ENCODE data around the gene ENG. TPM values are rescaled to one million over a fixed set of nuclear protein-coding genes. Genes with fewer than 3 reads are reported as not detected.

Gene ENG
- polyA plus RNA-seq, 2 donors: 11.1 to 17.9 TPM

DNA sequence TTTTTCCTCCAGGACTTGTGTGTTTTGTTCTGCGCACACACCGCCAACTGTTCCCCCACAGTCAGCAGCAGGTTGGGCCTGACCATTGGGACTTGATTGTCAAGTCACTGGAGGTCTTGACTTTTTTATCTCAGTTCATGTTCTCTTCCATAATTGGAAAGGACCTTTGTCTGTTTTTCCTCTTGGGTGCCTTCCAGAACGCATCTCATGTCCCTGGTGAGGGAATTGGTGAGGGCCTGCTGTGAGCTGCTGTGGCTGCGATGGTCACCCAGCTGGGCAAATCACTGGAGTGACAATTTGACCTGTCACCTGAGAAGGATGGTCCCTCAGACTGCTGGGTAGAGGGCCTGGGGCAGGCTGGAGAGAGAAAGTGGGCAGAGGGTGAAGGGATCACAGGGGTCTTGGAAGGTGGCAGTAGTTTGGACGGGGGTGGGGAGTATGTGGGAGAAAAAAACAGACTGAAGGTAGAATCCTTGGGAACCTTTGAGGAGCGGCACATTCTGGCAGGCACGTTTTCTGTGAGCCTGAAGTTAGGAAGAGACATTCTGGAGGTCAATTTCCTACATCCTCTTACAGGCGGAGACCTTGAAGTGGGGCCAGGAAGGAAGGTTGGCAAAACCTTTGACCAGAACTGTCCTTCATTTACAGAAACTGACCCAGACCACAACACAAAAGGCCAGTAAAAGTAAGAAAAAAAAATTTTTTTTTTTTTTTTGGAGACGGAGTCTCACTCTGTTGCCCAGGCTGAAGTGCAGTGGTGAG lies 64.2 kb downstream of the ENG start:
- Histone ChIP-seq H3K27me3 (ENCODE audit: control insufficient read depth in 1 of 2, insufficient read depth in 2 of 2, low read length in 2 of 2) (no peaks in the 10 kb centered on the region), H3K4me3 (ENCODE audit: low read depth in 1 of 2, low read length in 2 of 2) (no peak overlapping the region), H3K4me1 (ENCODE audit: control insufficient read depth in 2 of 2, insufficient read depth in 2 of 2, low read length in 1 of 2) (peaks cover 0 to 7% of the 10 kb centered on the region in 2 donors), H3K9me3 (ENCODE audit: control insufficient read depth in 2 of 2, insufficient read depth in 1 of 2, low read depth in 1 of 2, low read length in 1 of 2) (no peaks in the 10 kb centered on the region), H3K36me3 (ENCODE audit: control insufficient read depth in 2 of 2, insufficient read depth in 2 of 2, low read length in 1 of 2) (peaks cover 13 to 27% of the 10 kb centered on the region in 2 donors), H3K27ac (ENCODE audit: low read depth in 2 of 2, low read length in 1 of 2) (no peak overlapping the region)
- WGBS, 2 donors: 82 to 86% methylated on average over 9 of the region's 9 CpGs

DNA sequence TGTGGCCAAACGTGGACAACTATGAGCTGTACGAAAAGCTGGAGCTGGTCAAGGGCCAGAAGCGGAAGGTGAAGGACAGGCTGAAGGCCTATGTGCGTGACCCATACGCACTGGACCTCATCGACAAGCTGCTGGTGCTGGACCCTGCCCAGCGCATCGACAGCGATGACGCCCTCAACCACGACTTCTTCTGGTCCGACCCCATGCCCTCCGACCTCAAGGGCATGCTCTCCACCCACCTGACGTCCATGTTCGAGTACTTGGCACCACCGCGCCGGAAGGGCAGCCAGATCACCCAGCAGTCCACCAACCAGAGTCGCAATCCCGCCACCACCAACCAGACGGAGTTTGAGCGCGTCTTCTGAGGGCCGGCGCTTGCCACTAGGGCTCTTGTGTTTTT lies 65.3 kb downstream of the ENG start:
- 81 to 87% methylated on average over 25 of the region's 25 CpGs for WGBS, 2 donors
- Histone ChIP-seq H3K4me3 (ENCODE audit: low read depth in 1 of 2, low read length in 2 of 2) (no peak overlapping the region), H3K36me3 (ENCODE audit: control insufficient read depth in 2 of 2, insufficient read depth in 2 of 2, low read length in 1 of 2) (peaks cover 13 to 27% of the 10 kb centered on the region in 2 donors), H3K4me1 (ENCODE audit: control insufficient read depth in 2 of 2, insufficient read depth in 2 of 2, low read length in 1 of 2) (peaks cover 0 to 4% of the 10 kb centered on the region in 2 donors), H3K9me3 (ENCODE audit: control insufficient read depth in 2 of 2, insufficient read depth in 1 of 2, low read depth in 1 of 2, low read length in 1 of 2) (no peaks in the 10 kb centered on the region), H3K27me3 (ENCODE audit: control insufficient read depth in 1 of 2, insufficient read depth in 2 of 2, low read length in 2 of 2) (no peaks in the 10 kb centered on the region), H3K27ac (ENCODE audit: low read depth in 2 of 2, low read length in 1 of 2) (no peak overlapping the region)

DNA sequence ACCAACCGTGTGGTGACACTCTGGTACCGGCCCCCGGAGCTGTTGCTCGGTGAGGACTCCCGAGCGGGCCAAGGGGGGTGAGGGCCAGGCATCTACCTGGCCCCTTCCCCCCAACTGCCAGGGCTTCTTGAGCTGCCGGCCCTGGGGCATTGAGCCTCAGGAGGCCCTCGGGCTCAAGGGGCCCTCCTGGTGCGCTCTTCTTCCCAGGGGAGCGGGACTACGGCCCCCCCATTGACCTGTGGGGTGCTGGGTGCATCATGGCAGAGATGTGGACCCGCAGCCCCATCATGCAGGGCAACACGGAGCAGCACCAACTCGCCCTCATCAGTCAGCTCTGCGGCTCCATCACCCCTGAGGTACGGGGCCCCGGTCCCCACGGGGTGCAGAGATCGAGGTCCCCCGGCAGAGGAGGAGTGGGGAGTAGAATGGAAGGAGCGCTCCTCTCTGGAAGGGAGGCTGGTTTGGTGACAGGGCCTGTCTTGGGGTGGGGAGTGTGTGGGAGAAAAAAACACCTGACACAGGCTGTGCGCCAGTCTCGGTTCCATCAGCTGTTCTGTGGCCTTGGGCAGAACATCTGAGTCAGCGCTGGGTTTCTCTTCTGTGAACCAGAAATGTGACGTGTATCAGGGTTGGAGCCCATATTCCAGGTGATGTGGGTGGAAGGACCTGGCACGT lies 66.0 kb downstream of the ENG start:
- no peaks in the 10 kb centered on the region for H3K27me3 ChIP-seq (ENCODE audit: control insufficient read depth in 1 of 2, insufficient read depth in 2 of 2, low read length in 2 of 2)
- WGBS, 2 donors: 84% methylated on average over 26 of the region's 26 CpGs
- no peak overlapping the region for H3K4me3 ChIP-seq (ENCODE audit: low read depth in 1 of 2, low read length in 2 of 2)
- H3K9me3 ChIP-seq (ENCODE audit: control insufficient read depth in 2 of 2, insufficient read depth in 1 of 2, low read depth in 1 of 2, low read length in 1 of 2): no peaks in the 10 kb centered on the region
- peaks cover 0 to 3% of the 10 kb centered on the region in 2 donors for H3K4me1 ChIP-seq (ENCODE audit: control insufficient read depth in 2 of 2, insufficient read depth in 2 of 2, low read length in 1 of 2)
- peaks cover 13 to 27% of the 10 kb centered on the region in 2 donors for H3K36me3 ChIP-seq (ENCODE audit: control insufficient read depth in 2 of 2, insufficient read depth in 2 of 2, low read length in 1 of 2)
- H3K27ac ChIP-seq (ENCODE audit: low read depth in 2 of 2, low read length in 1 of 2): no peak overlapping the region

DNA sequence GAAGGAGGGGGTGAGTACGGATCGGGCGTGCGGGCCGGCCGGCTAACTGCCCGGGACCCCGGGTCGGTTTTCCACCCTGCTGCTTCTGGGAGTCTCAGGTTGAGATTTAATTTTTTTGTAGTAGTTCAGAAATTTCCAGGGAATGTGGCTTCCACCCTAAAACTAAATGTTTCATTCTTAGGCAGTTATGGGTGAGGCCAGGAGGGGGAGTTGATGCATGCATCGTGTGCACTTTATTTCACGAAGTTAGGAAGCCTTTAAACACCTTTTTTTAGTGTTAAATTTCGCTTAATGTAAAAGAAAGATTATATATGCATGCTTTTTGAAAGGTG lies 67.7 kb downstream of the ENG start:
- no peaks in the 10 kb centered on the region for H3K27me3 ChIP-seq (ENCODE audit: control insufficient read depth in 1 of 2, insufficient read depth in 2 of 2, low read length in 2 of 2)
- WGBS, 2 donors: 1% methylated on average over 12 of the region's 12 CpGs
- peaks cover 13 to 27% of the 10 kb centered on the region in 2 donors for H3K36me3 ChIP-seq (ENCODE audit: control insufficient read depth in 2 of 2, insufficient read depth in 2 of 2, low read length in 1 of 2)
- peak overlapping the region; percentile 78 to 91 for H3K4me3 ChIP-seq (ENCODE audit: low read depth in 1 of 2, low read length in 2 of 2)
- H3K4me1 ChIP-seq (ENCODE audit: control insufficient read depth in 2 of 2, insufficient read depth in 2 of 2, low read length in 1 of 2): peaks cover 0 to 3% of the 10 kb centered on the region in 2 donors
- H3K9me3 ChIP-seq (ENCODE audit: control insufficient read depth in 2 of 2, insufficient read depth in 1 of 2, low read depth in 1 of 2, low read length in 1 of 2): no peaks in the 10 kb centered on the region
- H3K27ac ChIP-seq (ENCODE audit: low read depth in 2 of 2, low read length in 1 of 2): peak overlapping the region; percentile 91 to 95

DNA sequence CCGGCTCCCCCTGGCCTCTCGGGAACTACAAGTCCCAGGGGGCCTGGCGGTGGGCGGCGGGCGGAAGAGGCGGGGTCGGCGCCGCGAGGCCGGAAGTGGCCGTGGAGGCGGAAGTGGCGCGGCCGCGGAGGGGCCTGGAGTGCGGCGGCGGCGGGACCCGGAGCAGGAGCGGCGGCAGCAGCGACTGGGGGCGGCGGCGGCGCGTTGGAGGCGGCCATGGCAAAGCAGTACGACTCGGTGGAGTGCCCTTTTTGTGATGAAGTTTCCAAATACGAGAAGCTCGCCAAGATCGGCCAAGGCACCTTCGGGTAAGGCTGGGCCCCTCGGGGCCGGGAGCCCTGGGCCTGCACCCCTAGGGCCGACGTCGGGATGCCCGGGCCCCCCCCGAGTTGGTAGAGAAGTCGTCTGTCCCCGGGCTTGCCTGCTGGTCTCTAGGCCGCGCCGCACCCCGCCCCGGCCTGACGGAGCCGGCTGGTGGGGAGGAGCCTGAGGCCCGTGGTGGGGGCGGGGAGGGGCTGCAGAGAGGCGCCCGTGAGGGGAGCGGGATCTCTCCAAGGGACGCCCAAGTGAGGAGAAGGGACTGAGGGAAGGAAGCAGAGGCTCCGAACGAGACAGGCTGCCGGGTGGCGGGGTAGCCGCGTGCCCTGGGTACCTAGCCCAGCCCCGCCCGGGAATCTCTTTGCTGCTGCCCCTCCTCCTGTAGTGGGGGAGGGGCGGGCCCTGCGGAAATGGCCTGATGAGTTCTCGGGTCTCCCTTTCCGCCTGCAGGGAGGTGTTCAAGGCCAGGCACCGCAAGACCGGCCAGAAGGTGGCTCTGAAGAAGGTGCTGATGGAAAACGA lies 68.3 kb downstream of the ENG start, which contains the start of gene CDK9:
CDK9 (plus strand) TSS at position 102 of the 840 bp plus-strand sequence; CDS start at position 217, 115 bp downstream.
- Histone ChIP-seq H3K27me3 (ENCODE audit: control insufficient read depth in 1 of 2, insufficient read depth in 2 of 2, low read length in 2 of 2) (no peaks in the 10 kb centered on the region), H3K36me3 (ENCODE audit: control insufficient read depth in 2 of 2, insufficient read depth in 2 of 2, low read length in 1 of 2) (peaks cover 13 to 27% of the 10 kb centered on the region in 2 donors), H3K27ac (ENCODE audit: low read depth in 2 of 2, low read length in 1 of 2) (peak within 1 kb of the TSS; percentile 91 to 95), H3K9me3 (ENCODE audit: control insufficient read depth in 2 of 2, insufficient read depth in 1 of 2, low read depth in 1 of 2, low read length in 1 of 2) (no peaks in the 10 kb centered on the region), H3K4me3 (ENCODE audit: low read depth in 1 of 2, low read length in 2 of 2) (peak within 1 kb of the TSS; percentile 78 to 91), H3K4me1 (ENCODE audit: control insufficient read depth in 2 of 2, insufficient read depth in 2 of 2, low read length in 1 of 2) (peaks cover 0 to 3% of the 10 kb centered on the region in 2 donors)
- 1% methylated on average over 65 to 75 of the region's 75 CpGs for WGBS, 2 donors

DNA sequence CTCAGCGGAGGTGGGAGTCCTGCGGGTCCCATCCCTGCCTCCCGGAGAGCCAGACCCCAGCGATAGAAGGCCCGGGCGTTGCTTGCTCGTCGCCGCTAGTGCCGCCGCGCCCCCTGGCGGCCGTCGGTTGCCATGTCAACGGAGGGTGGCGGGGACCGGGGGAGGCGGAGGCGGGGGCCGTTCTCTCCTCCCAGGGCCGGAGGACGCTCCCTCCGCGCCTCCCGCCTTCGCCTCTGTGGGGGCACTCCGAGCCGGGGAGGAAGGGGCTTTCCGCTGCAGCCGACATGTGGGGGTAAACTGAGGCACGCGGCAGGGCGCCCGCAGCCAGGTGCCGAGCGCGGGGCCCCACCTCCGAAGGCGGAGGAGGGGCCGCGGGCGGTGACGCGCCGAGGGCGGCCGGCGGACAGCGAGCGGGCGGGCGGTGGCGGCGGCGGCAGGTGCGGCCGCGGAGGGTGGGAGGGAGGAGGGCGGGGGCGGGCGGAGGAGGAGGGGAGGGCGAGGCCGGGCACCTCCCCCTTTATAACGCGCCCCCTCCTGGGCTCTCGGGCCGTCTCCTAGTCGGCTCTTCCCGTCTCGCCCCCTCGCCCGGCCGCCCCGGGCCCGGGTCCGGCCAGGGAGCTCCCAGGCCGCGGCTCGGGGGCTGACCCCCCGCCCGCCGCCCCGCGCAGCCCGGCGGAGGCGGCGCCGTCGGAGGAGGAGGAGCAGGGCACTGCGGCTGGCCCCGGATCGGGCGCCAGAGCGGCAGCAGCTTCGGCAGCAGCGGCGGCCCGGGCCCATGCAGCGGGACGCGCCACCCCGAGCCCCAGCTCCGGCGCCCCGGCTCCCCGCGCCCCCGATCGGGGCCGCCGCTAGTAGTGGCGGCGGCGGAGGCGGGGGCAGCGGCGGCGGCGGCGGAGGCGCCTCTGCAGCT lies 69.2 kb downstream of the ENG start:
- 0% methylated on average over 57 to 118 of the region's 123 CpGs for WGBS, 2 donors
- peaks cover 0 to 3% of the 10 kb centered on the region in 2 donors for H3K4me1 ChIP-seq (ENCODE audit: control insufficient read depth in 2 of 2, insufficient read depth in 2 of 2, low read length in 1 of 2)
- peak overlapping the region; percentile 91 to 95 for H3K27ac ChIP-seq (ENCODE audit: low read depth in 2 of 2, low read length in 1 of 2)
- H3K9me3 ChIP-seq (ENCODE audit: control insufficient read depth in 2 of 2, insufficient read depth in 1 of 2, low read depth in 1 of 2, low read length in 1 of 2): no peaks in the 10 kb centered on the region
- H3K27me3 ChIP-seq (ENCODE audit: control insufficient read depth in 1 of 2, insufficient read depth in 2 of 2, low read length in 2 of 2): no peaks in the 10 kb centered on the region
- H3K36me3 ChIP-seq (ENCODE audit: control insufficient read depth in 2 of 2, insufficient read depth in 2 of 2, low read length in 1 of 2): peaks cover 13 to 25% of the 10 kb centered on the region in 2 donors
- H3K4me3 ChIP-seq (ENCODE audit: low read depth in 1 of 2, low read length in 2 of 2): peak overlapping the region; percentile 78 to 91

DNA sequence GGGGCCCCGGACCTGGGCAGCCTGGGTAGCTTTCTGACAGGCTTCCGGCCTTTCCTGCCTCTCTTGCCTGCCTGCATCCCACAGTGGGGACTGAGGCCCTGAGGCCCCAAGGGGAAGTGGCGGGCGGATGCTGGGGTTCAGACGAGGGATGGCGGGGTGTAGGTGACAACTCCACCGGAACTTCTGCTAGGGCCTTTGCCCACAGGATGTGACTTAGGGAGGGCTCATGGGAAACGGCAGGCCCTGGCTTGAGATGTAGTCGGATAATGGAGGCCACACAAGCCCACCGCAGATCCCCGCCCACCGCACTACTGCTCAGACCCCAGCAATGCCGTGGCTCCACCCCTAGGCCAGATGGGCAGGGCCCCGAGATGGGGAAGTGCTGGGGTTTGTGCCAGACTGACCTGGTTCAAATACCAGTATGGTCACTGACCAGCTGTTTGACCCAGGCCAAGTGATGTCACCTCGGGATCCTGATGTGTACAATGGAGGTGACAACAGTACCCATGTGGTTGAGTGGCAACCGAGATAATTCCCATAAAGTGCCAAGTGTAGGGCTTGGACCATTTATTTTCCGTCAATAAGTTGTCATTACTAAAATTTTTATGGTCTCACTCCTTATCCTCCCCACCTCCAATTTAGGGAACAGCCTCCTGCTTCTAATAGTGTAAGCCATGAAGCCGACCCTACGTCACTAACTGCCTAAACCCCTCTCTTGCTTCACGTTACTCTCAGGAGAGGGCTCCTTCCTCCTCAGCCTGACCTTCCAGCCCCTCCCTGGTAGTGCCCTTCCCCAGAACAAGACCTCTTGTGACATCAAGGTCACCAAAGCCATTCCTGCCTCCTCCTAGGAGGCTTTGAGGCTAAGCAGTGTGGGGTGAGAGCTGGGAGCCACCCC lies 71.1 kb downstream of the ENG start:
- WGBS, 2 donors: 63 to 66% methylated on average over 20 of the region's 20 CpGs
- H3K4me1 ChIP-seq (ENCODE audit: control insufficient read depth in 2 of 2, insufficient read depth in 2 of 2, low read length in 1 of 2): peaks cover 0 to 4% of the 10 kb centered on the region in 2 donors
- H3K27ac ChIP-seq (ENCODE audit: low read depth in 2 of 2, low read length in 1 of 2): peak overlapping the region; percentile 70
- H3K27me3 ChIP-seq (ENCODE audit: control insufficient read depth in 1 of 2, insufficient read depth in 2 of 2, low read length in 2 of 2): no peaks in the 10 kb centered on the region
- H3K4me3 ChIP-seq (ENCODE audit: low read depth in 1 of 2, low read length in 2 of 2): no peak overlapping the region
- no peaks in the 10 kb centered on the region for H3K9me3 ChIP-seq (ENCODE audit: control insufficient read depth in 2 of 2, insufficient read depth in 1 of 2, low read depth in 1 of 2, low read length in 1 of 2)
- peaks cover 4 to 8% of the 10 kb centered on the region in 2 donors for H3K36me3 ChIP-seq (ENCODE audit: control insufficient read depth in 2 of 2, insufficient read depth in 2 of 2, low read length in 1 of 2)

DNA sequence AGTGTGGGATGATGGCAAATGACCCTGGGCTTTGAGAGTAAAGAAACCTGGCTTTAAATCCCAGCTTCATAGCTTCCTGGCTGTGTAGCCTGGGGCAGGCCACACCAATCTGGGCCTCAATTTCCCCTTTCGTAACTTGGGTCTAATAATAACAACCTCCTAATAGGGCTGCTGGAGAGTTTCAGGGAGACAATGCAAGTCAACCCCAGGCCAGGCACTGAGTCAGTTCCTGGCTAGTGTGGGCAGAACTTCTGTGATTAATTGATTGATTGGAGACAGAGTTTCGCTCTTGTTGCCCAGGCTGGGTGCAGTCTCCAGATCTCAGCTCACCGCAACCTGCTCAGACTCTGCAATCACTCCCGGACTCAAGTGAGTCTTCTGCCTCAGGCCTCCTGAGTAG lies 72.7 kb downstream of the ENG start:
- peaks cover 0 to 4% of the 10 kb centered on the region in 2 donors for H3K4me1 ChIP-seq (ENCODE audit: control insufficient read depth in 2 of 2, insufficient read depth in 2 of 2, low read length in 1 of 2)

More for the DNA sequence above, 72.7 kb downstream of the ENG start:
- Histone ChIP-seq H3K27ac (ENCODE audit: low read depth in 2 of 2, low read length in 1 of 2) (no peak overlapping the region), H3K36me3 (ENCODE audit: control insufficient read depth in 2 of 2, insufficient read depth in 2 of 2, low read length in 1 of 2) (no peaks in the 10 kb centered on the region), H3K27me3 (ENCODE audit: control insufficient read depth in 1 of 2, insufficient read depth in 2 of 2, low read length in 2 of 2) (no peaks in the 10 kb centered on the region), H3K4me3 (ENCODE audit: low read depth in 1 of 2, low read length in 2 of 2) (no peak overlapping the region), H3K9me3 (ENCODE audit: control insufficient read depth in 2 of 2, insufficient read depth in 1 of 2, low read depth in 1 of 2, low read length in 1 of 2) (no peaks in the 10 kb centered on the region)
- WGBS, 2 donors: 78 to 92% methylated on average over 4 of the region's 4 CpGs

All from esophagus (tissue), 2 donors.